HCT116 (cell line): Measurements from ENCODE around the gene CA10.

Experiments used
- EZH2phosphoT487 ChIP-seq: fragments of 200-600 bp; IDR thresholded peaks from 2 replicates; pipeline ENCODE4 v1.6.1; 2018; ENCODE audit warnings: antibody characterized with exemption, borderline replicate concordance
- POLR2A ChIP-seq: IDR thresholded peaks from 2 replicates; pipeline ENCODE4 v1.7.0; 2011; ENCODE audit warnings: borderline replicate concordance; ENCODE audit not compliant: insufficient read depth, insufficient read length; ENCODE audit errors: extremely low read depth
- POLR2AphosphoS5 ChIP-seq: IDR thresholded peaks from 2 replicates; pipeline ENCODE4 v1.6.1; 2011; ENCODE audit warnings: mild to moderate bottlenecking, low read depth, low read length, moderate library complexity
- RAD21 ChIP-seq: IDR thresholded peaks from 2 replicates; pipeline ENCODE4 v1.6.1; 2012; ENCODE audit warnings: low read depth, mild to moderate bottlenecking
- ZNF274 ChIP-seq: fragments of 200-500 bp; sonication (Bioruptor generic); IDR thresholded peaks from 2 replicates; pipeline ENCODE4 v1.6.1; 2014; ENCODE audit warnings: mild to moderate bottlenecking, low read depth, low read length, inconsistent platforms
- TF ChIP-seq, protein P1 (sequence below), 3 experiments: fragments of 200-600 bp in 1 of 3; sonication (generic) in 1 of 3; IDR thresholded peaks in 2 of 3; conservative IDR thresholded peaks in 1 of 3; 2 replicates each; pipeline ENCODE4 v1.5.1; 2012 to 2017; ENCODE audit warnings: low read depth in 2 of 3, low read length in 2 of 3, antibody characterized with exemption in 1 of 3, borderline replicate concordance in 1 of 3, control low read depth in 1 of 3, mild to moderate bottlenecking in 1 of 3, mixed read lengths in 1 of 3, mixed run types in 1 of 3, moderate library complexity in 1 of 3; ENCODE audit not compliant: insufficient read depth in 1 of 3
- TF ChIP-seq, protein P2 (sequence below): IDR thresholded peaks from 2 replicates; pipeline ENCODE4 v1.6.1; 2012; ENCODE audit warnings: low read depth

DNA sequence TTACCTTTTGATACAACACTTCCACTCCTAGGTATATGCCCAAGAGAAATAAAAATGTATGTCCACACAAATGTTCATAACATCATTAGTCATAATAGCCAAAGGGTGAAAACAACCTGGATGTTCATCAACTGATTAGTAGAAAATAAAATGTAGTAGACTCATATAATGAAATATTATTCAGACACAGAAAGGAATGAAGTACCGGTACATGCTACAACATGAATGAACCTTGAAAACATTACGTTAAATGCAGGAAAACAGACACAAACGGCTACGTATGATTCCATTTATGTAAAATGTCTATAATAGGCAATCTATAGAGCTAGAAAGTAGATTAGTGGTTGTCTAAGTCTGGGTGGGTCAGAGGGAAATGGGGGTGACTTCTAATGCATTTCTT, 358.5 kb downstream of the CA10 start:
- no peak for TF ChIP-seq POLR2A
- TF ChIP-seq, protein P1, sequence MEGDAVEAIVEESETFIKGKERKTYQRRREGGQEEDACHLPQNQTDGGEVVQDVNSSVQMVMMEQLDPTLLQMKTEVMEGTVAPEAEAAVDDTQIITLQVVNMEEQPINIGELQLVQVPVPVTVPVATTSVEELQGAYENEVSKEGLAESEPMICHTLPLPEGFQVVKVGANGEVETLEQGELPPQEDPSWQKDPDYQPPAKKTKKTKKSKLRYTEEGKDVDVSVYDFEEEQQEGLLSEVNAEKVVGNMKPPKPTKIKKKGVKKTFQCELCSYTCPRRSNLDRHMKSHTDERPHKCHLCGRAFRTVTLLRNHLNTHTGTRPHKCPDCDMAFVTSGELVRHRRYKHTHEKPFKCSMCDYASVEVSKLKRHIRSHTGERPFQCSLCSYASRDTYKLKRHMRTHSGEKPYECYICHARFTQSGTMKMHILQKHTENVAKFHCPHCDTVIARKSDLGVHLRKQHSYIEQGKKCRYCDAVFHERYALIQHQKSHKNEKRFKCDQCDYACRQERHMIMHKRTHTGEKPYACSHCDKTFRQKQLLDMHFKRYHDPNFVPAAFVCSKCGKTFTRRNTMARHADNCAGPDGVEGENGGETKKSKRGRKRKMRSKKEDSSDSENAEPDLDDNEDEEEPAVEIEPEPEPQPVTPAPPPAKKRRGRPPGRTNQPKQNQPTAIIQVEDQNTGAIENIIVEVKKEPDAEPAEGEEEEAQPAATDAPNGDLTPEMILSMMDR (IDR thresholded peaks at IDR 0.05 in 2 of 3, conservative IDR thresholded peaks at IDR 0.05 in 1 of 3; ENCODE audit: borderline replicate concordance in 1 of 3, insufficient read depth in 1 of 3, low read depth in 2 of 3, low read length in 2 of 3), result no peak
- TF ChIP-seq RAD21, result no peak
- TF ChIP-seq, protein P2, sequence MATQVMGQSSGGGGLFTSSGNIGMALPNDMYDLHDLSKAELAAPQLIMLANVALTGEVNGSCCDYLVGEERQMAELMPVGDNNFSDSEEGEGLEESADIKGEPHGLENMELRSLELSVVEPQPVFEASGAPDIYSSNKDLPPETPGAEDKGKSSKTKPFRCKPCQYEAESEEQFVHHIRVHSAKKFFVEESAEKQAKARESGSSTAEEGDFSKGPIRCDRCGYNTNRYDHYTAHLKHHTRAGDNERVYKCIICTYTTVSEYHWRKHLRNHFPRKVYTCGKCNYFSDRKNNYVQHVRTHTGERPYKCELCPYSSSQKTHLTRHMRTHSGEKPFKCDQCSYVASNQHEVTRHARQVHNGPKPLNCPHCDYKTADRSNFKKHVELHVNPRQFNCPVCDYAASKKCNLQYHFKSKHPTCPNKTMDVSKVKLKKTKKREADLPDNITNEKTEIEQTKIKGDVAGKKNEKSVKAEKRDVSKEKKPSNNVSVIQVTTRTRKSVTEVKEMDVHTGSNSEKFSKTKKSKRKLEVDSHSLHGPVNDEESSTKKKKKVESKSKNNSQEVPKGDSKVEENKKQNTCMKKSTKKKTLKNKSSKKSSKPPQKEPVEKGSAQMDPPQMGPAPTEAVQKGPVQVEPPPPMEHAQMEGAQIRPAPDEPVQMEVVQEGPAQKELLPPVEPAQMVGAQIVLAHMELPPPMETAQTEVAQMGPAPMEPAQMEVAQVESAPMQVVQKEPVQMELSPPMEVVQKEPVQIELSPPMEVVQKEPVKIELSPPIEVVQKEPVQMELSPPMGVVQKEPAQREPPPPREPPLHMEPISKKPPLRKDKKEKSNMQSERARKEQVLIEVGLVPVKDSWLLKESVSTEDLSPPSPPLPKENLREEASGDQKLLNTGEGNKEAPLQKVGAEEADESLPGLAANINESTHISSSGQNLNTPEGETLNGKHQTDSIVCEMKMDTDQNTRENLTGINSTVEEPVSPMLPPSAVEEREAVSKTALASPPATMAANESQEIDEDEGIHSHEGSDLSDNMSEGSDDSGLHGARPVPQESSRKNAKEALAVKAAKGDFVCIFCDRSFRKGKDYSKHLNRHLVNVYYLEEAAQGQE, result no peak
- TF ChIP-seq ZNF274, result no peak
- TF ChIP-seq EZH2phosphoT487, result no peak
- TF ChIP-seq POLR2AphosphoS5, result no peak
